WTC11 (cell line): ENCODE data around the gene C11orf97. TPM values are rescaled to one million over a fixed set of nuclear protein-coding genes. Genes with fewer than 3 reads are reported as not detected.

Experiments
- ATAC-seq: fragments of 200-7000 bp; cut with Tn5 transposase; 2 replicates; pipeline ENCODE4 v1.10.0; 2021; ENCODE audit warnings: mild to moderate bottlenecking, moderate library complexity
- CTCF ChIA-PET: fragments of 300-600 bp; sonication (Branson Sonifier 250); formaldehyde crosslinking; loops from one replicate; lab custom pipeline; 2021; ENCODE audit warnings: antibody characterized with exemption; lab: Charles Lee
- POLR2A ChIA-PET: fragments of 350-600 bp; sonication (Branson Sonifier 250); formaldehyde crosslinking; loops from one replicate; lab custom pipeline; 2021; ENCODE audit warnings: antibody characterized with exemption; lab: Charles Lee
- DNase-seq: peaks from one replicate; pipeline ENCODE4 v3.0.0; 2021; ENCODE audit warnings: low spot score
- H3K27ac Mint-ChIP-seq: 2 replicates; pipeline ENCODE4 v1.8.0; 2021; ENCODE audit warnings: mixed read lengths
- H3K27me3 Mint-ChIP-seq: 2 replicates; pipeline ENCODE4 v1.8.0; 2021; ENCODE audit warnings: low read depth, mild to moderate bottlenecking, moderate library complexity, mixed read lengths
- H3K36me3 Mint-ChIP-seq: 2 replicates; pipeline ENCODE4 v1.8.0; 2021; ENCODE audit warnings: mixed read lengths
- H3K4me1 Mint-ChIP-seq: 2 replicates; pipeline ENCODE4 v1.8.0; 2022; ENCODE audit warnings: mixed read lengths
- H3K4me3 Mint-ChIP-seq: 2 replicates; pipeline ENCODE4 v1.8.0; 2021; ENCODE audit warnings: mild to moderate bottlenecking, moderate library complexity, mixed read lengths
- H3K9me3 Mint-ChIP-seq: 2 replicates; pipeline ENCODE4 v1.8.0; 2021; ENCODE audit warnings: mixed read lengths
- ELF4 ChIP-seq: sonication (generic); formaldehyde crosslinking; IDR thresholded peaks from 2 replicates; pipeline ENCODE4 v1.8.1; 2022; ENCODE audit warnings: low read depth, mild to moderate bottlenecking, moderate library complexity, missing genetic modification reagents
- EMX1 ChIP-seq: fragments of 250-450 bp; sonication (Bioruptor Pico); IDR thresholded peaks from 2 replicates; pipeline ENCODE4 v1.8.0; 2021; ENCODE audit warnings: mild to moderate bottlenecking
- ERG ChIP-seq: fragments of 250-450 bp; sonication (Bioruptor Pico); IDR thresholded peaks from 2 replicates; pipeline ENCODE4 v1.8.0; 2021; ENCODE audit warnings: mild to moderate bottlenecking
- ETV6 ChIP-seq: sonication (generic); formaldehyde crosslinking; IDR thresholded peaks from 2 replicates; pipeline ENCODE4 v1.8.1; 2022; ENCODE audit warnings: mild to moderate bottlenecking, missing genetic modification reagents
- FOXP4 ChIP-seq: sonication (generic); formaldehyde crosslinking; IDR thresholded peaks from 2 replicates; pipeline ENCODE4 v1.8.0; 2022; ENCODE audit warnings: mild to moderate bottlenecking, missing genetic modification reagents
- IRF2 ChIP-seq: sonication (generic); formaldehyde crosslinking; IDR thresholded peaks from 2 replicates; pipeline ENCODE4 v1.8.0; 2022; ENCODE audit warnings: low read depth, missing genetic modification reagents, borderline replicate concordance
- PREB ChIP-seq: sonication (generic); formaldehyde crosslinking; IDR thresholded peaks from 2 replicates; pipeline ENCODE4 v1.8.1; 2022; ENCODE audit warnings: mild to moderate bottlenecking, missing genetic modification reagents, moderate library complexity, borderline replicate concordance
- RELA ChIP-seq: sonication (generic); formaldehyde crosslinking; IDR thresholded peaks from 2 replicates; pipeline ENCODE4 v1.8.1; 2022; ENCODE audit warnings: missing genetic modification reagents, mild to moderate bottlenecking, borderline replicate concordance
- RORB ChIP-seq: fragments of 250-450 bp; sonication (Bioruptor Pico); IDR thresholded peaks from 2 replicates; pipeline ENCODE4 v1.9.0; 2021; ENCODE audit warnings: mild to moderate bottlenecking
- TEAD4 ChIP-seq: sonication (generic); formaldehyde crosslinking; IDR thresholded peaks from 2 replicates; pipeline ENCODE4 v1.8.0; 2022; ENCODE audit warnings: mild to moderate bottlenecking, missing genetic modification reagents
- total RNA-seq: library from RNA; stranded (reverse); gene quantifications from 3 replicates; pipeline ENCODE4 v1.2.3, GENCODE V29; 2021
- TF ChIP-seq, protein P1 (sequence below): sonication (generic); formaldehyde crosslinking; IDR thresholded peaks from 2 replicates; pipeline ENCODE4 v1.8.0; 2023; ENCODE audit warnings: mild to moderate bottlenecking, missing genetic modification reagents
- TF ChIP-seq, protein P2 (sequence below): fragments of 200-600 bp; IDR thresholded peaks from 2 replicates; pipeline ENCODE4 v1.8.0; 2022; ENCODE audit warnings: antibody characterized with exemption

The C11orf97 gene
- total RNA-seq, 1 experiment from 2014 or later = not detected

DNA sequence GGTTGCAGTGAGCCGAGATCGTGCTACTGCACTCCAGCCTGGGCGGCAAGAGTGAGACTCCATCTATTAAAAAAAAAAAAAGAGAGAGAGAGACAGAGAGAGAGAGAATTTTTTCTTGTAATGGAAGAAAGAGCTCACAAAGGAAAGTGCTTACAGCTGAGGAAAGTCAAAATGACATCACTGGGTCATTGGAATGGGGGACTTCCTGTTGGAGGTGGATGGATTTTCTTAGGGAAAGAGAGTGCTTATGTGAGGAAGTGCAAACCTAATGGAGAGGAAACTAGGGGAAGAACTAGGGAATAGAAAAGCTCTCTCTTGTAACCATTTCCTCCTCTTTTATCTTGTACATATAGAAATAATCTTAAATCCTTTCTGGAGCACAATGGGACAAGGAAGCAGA, 48.6 kb downstream of the C11orf97 start:
- no peak for DNase-seq
- POLR2A ChIA-PET = no interaction called here

More for the DNA sequence above, 48.6 kb downstream of the C11orf97 start:
- CTCF ChIA-PET = no interaction called here
- Mint-ChIP-seq H3K36me3 (no peaks in the 10 kb centered on the region), H3K27me3 (no peaks in the 10 kb centered on the region; the same call in 1 of the 2 replicates), H3K4me1 (peaks cover 13% of the 10 kb centered on the region), H3K9me3 (no peaks in the 10 kb centered on the region), H3K27ac (no peak overlapping the region), H3K4me3 (no peak overlapping the region)
- ATAC-seq = no peak
- no peak for TF ChIP-seq EMX1 (CRISPR knock-in tag)
- TF ChIP-seq RELA = no peak
- no peak for TF ChIP-seq ELF4
- TF ChIP-seq IRF2 (CRISPR knock-in tag) = no peak
- TF ChIP-seq, protein P1, sequence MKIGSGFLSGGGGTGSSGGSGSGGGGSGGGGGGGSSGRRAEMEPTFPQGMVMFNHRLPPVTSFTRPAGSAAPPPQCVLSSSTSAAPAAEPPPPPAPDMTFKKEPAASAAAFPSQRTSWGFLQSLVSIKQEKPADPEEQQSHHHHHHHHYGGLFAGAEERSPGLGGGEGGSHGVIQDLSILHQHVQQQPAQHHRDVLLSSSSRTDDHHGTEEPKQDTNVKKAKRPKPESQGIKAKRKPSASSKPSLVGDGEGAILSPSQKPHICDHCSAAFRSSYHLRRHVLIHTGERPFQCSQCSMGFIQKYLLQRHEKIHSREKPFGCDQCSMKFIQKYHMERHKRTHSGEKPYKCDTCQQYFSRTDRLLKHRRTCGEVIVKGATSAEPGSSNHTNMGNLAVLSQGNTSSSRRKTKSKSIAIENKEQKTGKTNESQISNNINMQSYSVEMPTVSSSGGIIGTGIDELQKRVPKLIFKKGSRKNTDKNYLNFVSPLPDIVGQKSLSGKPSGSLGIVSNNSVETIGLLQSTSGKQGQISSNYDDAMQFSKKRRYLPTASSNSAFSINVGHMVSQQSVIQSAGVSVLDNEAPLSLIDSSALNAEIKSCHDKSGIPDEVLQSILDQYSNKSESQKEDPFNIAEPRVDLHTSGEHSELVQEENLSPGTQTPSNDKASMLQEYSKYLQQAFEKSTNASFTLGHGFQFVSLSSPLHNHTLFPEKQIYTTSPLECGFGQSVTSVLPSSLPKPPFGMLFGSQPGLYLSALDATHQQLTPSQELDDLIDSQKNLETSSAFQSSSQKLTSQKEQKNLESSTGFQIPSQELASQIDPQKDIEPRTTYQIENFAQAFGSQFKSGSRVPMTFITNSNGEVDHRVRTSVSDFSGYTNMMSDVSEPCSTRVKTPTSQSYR = no peak
- TF ChIP-seq ETV6 (CRISPR knock-in tag) = no peak
- TF ChIP-seq ERG (CRISPR knock-in tag) = no peak
- TF ChIP-seq, protein P2, sequence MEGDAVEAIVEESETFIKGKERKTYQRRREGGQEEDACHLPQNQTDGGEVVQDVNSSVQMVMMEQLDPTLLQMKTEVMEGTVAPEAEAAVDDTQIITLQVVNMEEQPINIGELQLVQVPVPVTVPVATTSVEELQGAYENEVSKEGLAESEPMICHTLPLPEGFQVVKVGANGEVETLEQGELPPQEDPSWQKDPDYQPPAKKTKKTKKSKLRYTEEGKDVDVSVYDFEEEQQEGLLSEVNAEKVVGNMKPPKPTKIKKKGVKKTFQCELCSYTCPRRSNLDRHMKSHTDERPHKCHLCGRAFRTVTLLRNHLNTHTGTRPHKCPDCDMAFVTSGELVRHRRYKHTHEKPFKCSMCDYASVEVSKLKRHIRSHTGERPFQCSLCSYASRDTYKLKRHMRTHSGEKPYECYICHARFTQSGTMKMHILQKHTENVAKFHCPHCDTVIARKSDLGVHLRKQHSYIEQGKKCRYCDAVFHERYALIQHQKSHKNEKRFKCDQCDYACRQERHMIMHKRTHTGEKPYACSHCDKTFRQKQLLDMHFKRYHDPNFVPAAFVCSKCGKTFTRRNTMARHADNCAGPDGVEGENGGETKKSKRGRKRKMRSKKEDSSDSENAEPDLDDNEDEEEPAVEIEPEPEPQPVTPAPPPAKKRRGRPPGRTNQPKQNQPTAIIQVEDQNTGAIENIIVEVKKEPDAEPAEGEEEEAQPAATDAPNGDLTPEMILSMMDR = no peak
- no peak for TF ChIP-seq RORB
- no peak for TF ChIP-seq TEAD4 (CRISPR knock-in tag)
- TF ChIP-seq FOXP4 (CRISPR knock-in tag) = no peak
- no peak for TF ChIP-seq PREB (CRISPR knock-in tag)
